CD4-positive, alpha-beta T cell (primary cell): ENCODE results near the gene CDH13. TPM values are rescaled to one million over a fixed set of nuclear protein-coding genes. Genes with fewer than 3 reads are reported as not detected.

Experiments
- ATAC-seq: fragments of 200-7000 bp; cut with Tn5 transposase; one replicate; pipeline ENCODE4 v1.10.0; 2022; ENCODE audit warnings: mild to moderate bottlenecking; ENCODE audit not compliant: poor library complexity
- CTCF ChIA-PET: fragments of 350-600 bp; sonication (Branson Sonifier 250); formaldehyde crosslinking; loops from one replicate; lab custom pipeline; 2021; ENCODE audit warnings: antibody characterized with exemption, inconsistent platforms; lab: Charles Lee
- POLR2A ChIA-PET: fragments of 350-600 bp; sonication (Branson Sonifier 250); formaldehyde crosslinking; loops from one replicate; lab custom pipeline; 2021; ENCODE audit warnings: antibody characterized with exemption, inconsistent platforms; lab: Charles Lee
- DNase-seq, 14 experiments: peaks; one replicate each; pipeline ENCODE4 v3.0.0-alpha.2; 2013 to 2020; ENCODE audit warnings: mixed read lengths in 2 of 14
- H3K27ac ChIP-seq, 2 donors: one replicate each; pipeline versions ENCODE4 v1.5.1 to v1.7.0; 2013; ENCODE audit warnings: low read length in 2 of 2, low read depth in 1 of 2, mild to moderate bottlenecking in 1 of 2
- H3K27me3 ChIP-seq, 2 experiments: 1 replicate in 1 of 2; 2 replicates in 1 of 2; pipeline versions ENCODE4 v1.6.1 to v1.7.0; 2013; ENCODE audit warnings: low read length in 2 of 2, control low read depth in 1 of 2, mild to moderate bottlenecking in 1 of 2, moderate library complexity in 1 of 2; ENCODE audit not compliant: insufficient read depth in 2 of 2, control insufficient read depth in 1 of 2
- H3K36me3 ChIP-seq: one replicate; pipeline ENCODE4 v1.6.1; 2013; ENCODE audit warnings: low read length, control low read depth; ENCODE audit not compliant: insufficient read depth
- H3K4me1 ChIP-seq: one replicate; pipeline ENCODE4 v1.6.1; 2013; ENCODE audit warnings: low read length, control low read depth; ENCODE audit not compliant: insufficient read depth
- H3K4me3 ChIP-seq: one replicate; pipeline ENCODE4 v1.5.1; 2013; ENCODE audit warnings: mild to moderate bottlenecking, low read length, moderate library complexity
- H3K9me3 ChIP-seq, 2 experiments: 1 replicate in 1 of 2; 2 replicates in 1 of 2; pipeline versions ENCODE4 v1.6.1 to v1.7.0; 2013; ENCODE audit warnings: low read length in 2 of 2, mild to moderate bottlenecking in 2 of 2, control low read depth in 1 of 2, moderate library complexity in 1 of 2; ENCODE audit not compliant: control insufficient read depth in 1 of 2, insufficient read depth in 1 of 2
- H3K27ac Mint-ChIP-seq: one replicate; pipeline ENCODE4 v1.8.0; 2020; ENCODE audit warnings: mixed read lengths
- H3K27me3 Mint-ChIP-seq: one replicate; pipeline ENCODE4 v1.8.0; 2021; ENCODE audit warnings: mixed read lengths
- H3K36me3 Mint-ChIP-seq: one replicate; pipeline ENCODE4 v1.8.0; 2021; ENCODE audit warnings: low read depth, mixed read lengths
- H3K4me1 Mint-ChIP-seq: one replicate; pipeline ENCODE4 v1.8.0; 2021; ENCODE audit warnings: low read depth, mixed read lengths
- H3K4me3 Mint-ChIP-seq: one replicate; pipeline ENCODE4 v1.8.0; 2020; ENCODE audit warnings: mild to moderate bottlenecking, mixed read lengths
- H3K9me3 Mint-ChIP-seq: one replicate; pipeline ENCODE4 v1.8.0; 2020; ENCODE audit warnings: mixed read lengths
- CTCF ChIP-seq: fragments of 200-600 bp; IDR thresholded peaks from one replicate; pipeline ENCODE4 v1.8.0; 2022; ENCODE audit warnings: antibody characterized with exemption, mild to moderate bottlenecking
- intact Hi-C, 2 experiments: fragments of 100-400 bp; cut with DNase I in 1 of 2; cut with micrococcal nuclease in 1 of 2; formaldehyde crosslinking; loops; one replicate each; pipeline versions ENCODE4 v1.15.1 to v1.9.0; 2023 to 2025; cut with DNase I, micrococcal nuclease
- total RNA-seq, 174 experiments: library from RNA in 2 of 174; stranded (reverse) in 2 of 174; gene quantifications; one replicate each; pipeline ENCODE4 v1.2.3 and lab custom pipeline; 2021 to 2026

CDH13 gene
- total RNA-seq, 2 experiments from 2014 or later, result not detected

- peaks cover 0 to 9% of the 10 kb centered on the region in 2 experiments for H3K9me3 ChIP-seq
- ATAC-seq (no peak), DNase-seq (no peak)
- Mint-ChIP-seq H3K4me1 (no peaks in the 10 kb centered on the region), H3K9me3 (no peaks in the 10 kb centered on the region), H3K27me3 (no peaks in the 10 kb centered on the region), H3K27ac (no peak overlapping the region), H3K36me3 (no peaks in the 10 kb centered on the region), H3K4me3 (no peak overlapping the region)
- H3K36me3 ChIP-seq, result no peaks in the 10 kb centered on the region
- TF ChIP-seq CTCF, result no peak
- H3K4me1 ChIP-seq, result no peaks in the 10 kb centered on the region
- peaks cover 0 to 2% of the 10 kb centered on the region in 2 experiments for H3K27me3 ChIP-seq
- POLR2A ChIA-PET, result no interaction called here
- CTCF ChIA-PET, result interaction anchor here (0.6 kb wide), 1 partner anchor 9 kb away, joined by 3 read pairs; no protein-coding TSS in a partner anchor
- H3K27ac ChIP-seq, result no peak overlapping the region
- no peak overlapping the region for H3K4me3 ChIP-seq
- intact Hi-C loops, result no loop called here
Observed at GRCh38 chr16:83455716-83456115, 828.9 kb downstream of the CDH13 start.

GRCh38 chr16:83456934-83457333 is 830.2 kb downstream of the CDH13 start:
- Mint-ChIP-seq H3K27me3 (no peaks in the 10 kb centered on the region), H3K27ac (no peak overlapping the region), H3K9me3 (no peaks in the 10 kb centered on the region), H3K36me3 (no peaks in the 10 kb centered on the region), H3K4me3 (no peak overlapping the region), H3K4me1 (no peaks in the 10 kb centered on the region)
- intact Hi-C loops, result no loop called here
- ChIA-PET CTCF (no interaction called here), POLR2A (no interaction called here)
- Histone ChIP-seq H3K27ac (no peak overlapping the region), H3K4me1 (no peaks in the 10 kb centered on the region), H3K4me3 (no peak overlapping the region), H3K27me3 (peaks cover 0 to 2% of the 10 kb centered on the region in 2 experiments), H3K9me3 (peaks cover 0 to 9% of the 10 kb centered on the region in 2 experiments), H3K36me3 (no peaks in the 10 kb centered on the region)
- ATAC-seq, result no peak
- no peak for TF ChIP-seq CTCF
- DNase-seq, result no peak

GRCh38 chr16:83458612-83459011 is 831.8 kb downstream of the CDH13 start:
- Histone ChIP-seq H3K9me3 (peaks cover 0 to 9% of the 10 kb centered on the region in 2 experiments), H3K4me3 (no peak overlapping the region), H3K27me3 (peaks cover 0 to 2% of the 10 kb centered on the region in 2 experiments), H3K4me1 (no peaks in the 10 kb centered on the region), H3K27ac (no peak overlapping the region), H3K36me3 (no peaks in the 10 kb centered on the region)
- intact Hi-C loops, result no loop called here
- ChIA-PET CTCF (no interaction called here), POLR2A (no interaction called here)
- DNase-seq, result no peak
- no peaks in the 10 kb centered on the region for H3K4me1 Mint-ChIP-seq
- H3K9me3 Mint-ChIP-seq, result no peaks in the 10 kb centered on the region
- ATAC-seq, result no peak
- no peaks in the 10 kb centered on the region for H3K36me3 Mint-ChIP-seq
- no peak overlapping the region for H3K27ac Mint-ChIP-seq
- TF ChIP-seq CTCF, result no peak
- H3K4me3 Mint-ChIP-seq, result no peak overlapping the region
- H3K27me3 Mint-ChIP-seq, result no peaks in the 10 kb centered on the region
